ENCODE measurements around the gene SLC35F3.

GRCh38 chr1:234292011-234292410 lies 387.5 kb downstream of the SLC35F3 start:
- TF ChIP-seq POLR2A (IDR thresholded peaks at IDR 0.05) (no peak), CTCF (IDR thresholded peaks at IDR 0.05) (no peak)

Data from suprapubic skin (tissue), 3 donors.